HG02798 (cell line): ENCODE measurements around the gene HOXB1.
"Not testable (repeated sequence)": the region's sequence is repeated elsewhere in the genome, so short reads cannot be mapped to it uniquely, and the experiment has no call there.

Experiments
- ATAC-seq: cut with Tn5 transposase; IDR thresholded peaks from one replicate; pipeline ENCODE4 v1.9.1; 2021; ENCODE audit warnings: mild to moderate bottlenecking; ENCODE audit not compliant: unreplicated experiment, poor library complexity

Gene HOXB1

GRCh38 chr17:48545022-48545375 is 14.2 kb upstream of the HOXB1 start, which contains the start of gene HOXB2:
HOXB2 (minus strand) TSS chr17:48545109; CDS start chr17:48544911, 198 bp downstream.
- no peak for ATAC-seq

GRCh38 chr17:48544349-48545021 is 13.7 kb upstream of the HOXB1 start:
- no peak for ATAC-seq

- ATAC-seq: no peak
Observed at GRCh38 chr17:48543854-48544348, 13.1 kb upstream of the HOXB1 start.

GRCh38 chr17:48543107-48543853 is 12.5 kb upstream of the HOXB1 start:
- ATAC-seq: peak; percentile 71

GRCh38 chr17:48542698-48543106 is 11.9 kb upstream of the HOXB1 start:
- no peak for ATAC-seq

- no peak for ATAC-seq
Observed at GRCh38 chr17:48542114-48542656, 11.4 kb upstream of the HOXB1 start.

- no peak for ATAC-seq
Observed at GRCh38 chr17:48541577-48542113, 10.8 kb upstream of the HOXB1 start.

GRCh38 chr17:48541036-48541576 is 10.3 kb upstream of the HOXB1 start:
- ATAC-seq: no peak

- ATAC-seq: no peak
Observed at GRCh38 chr17:48540213-48540612, 9.4 kb upstream of the HOXB1 start.

GRCh38 chr17:48539177-48539576 is 8.4 kb upstream of the HOXB1 start:
- ATAC-seq: no peak

- no peak for ATAC-seq
Observed at GRCh38 chr17:48537316-48537715, 6.5 kb upstream of the HOXB1 start.

GRCh38 chr17:48535793-48536559 is 5.2 kb upstream of the HOXB1 start:
- not testable (repeated sequence) for ATAC-seq

GRCh38 chr17:48532261-48532660 is 1.4 kb upstream of the HOXB1 start:
- no peak for ATAC-seq

- no peak for ATAC-seq
Observed at GRCh38 chr17:48530208-48530886, 464 bp downstream of the HOXB1 start.

GRCh38 chr17:48529683-48530009 is 1.2 kb downstream of the HOXB1 start:
- no peak for ATAC-seq

GRCh38 chr17:48528936-48529682 is 1.7 kb downstream of the HOXB1 start:
- no peak for ATAC-seq

- no peak for ATAC-seq
Observed at GRCh38 chr17:48528153-48528935, 2.5 kb downstream of the HOXB1 start.

GRCh38 chr17:48527547-48527932 is 3.3 kb downstream of the HOXB1 start:
- ATAC-seq: no peak
